ENCODE data around the gene RAB3B. TPM values are rescaled to one million over a fixed set of nuclear protein-coding genes. Genes with fewer than 3 reads are reported as not detected.

The RAB3B gene
- total and polyA plus RNA-seq, 9 of the 15 experiments (the other 6 are each of a cell fraction or from before 2014, with no cell fraction given) = 0.07 to 0.47 (median 0.27) TPM

GRCh38 chr1:51878616-51879336 lies 111.7 kb downstream of the RAB3B start, which contains the start of gene NRDC (continued):
- TF ChIP-seq ZMIZ1 (IDR thresholded peaks at IDR 0.05; ENCODE audit: low read depth in 2 of 2, low read length in 2 of 2) = 0 out of 4 replicates have a peak, but pooled peaks of 1 of the 2 experiments have one; percentile 22
- TF ChIP-seq ARID2 (IDR thresholded peaks at IDR 0.05) = no peak
- no peak for TF ChIP-seq ZNF780A (CRISPR knock-in tag; IDR thresholded peaks at IDR 0.05)
- TF ChIP-seq NR2C1 (IDR thresholded peaks at IDR 0.05) = peak; percentile 91
- peak; percentile 92 for TF ChIP-seq NR2C1 (tag; IDR thresholded peaks at IDR 0.05)
- TF ChIP-seq POLR2AphosphoS2 (IDR thresholded peaks at IDR 0.05; ENCODE audit: low read length) = no peak; the same call in 1 of the 2 replicates
- peak; percentile 80 for TF ChIP-seq LCOR (CRISPR knock-in tag; IDR thresholded peaks at IDR 0.05)
- TF ChIP-seq BDP1 (IDR thresholded peaks at IDR 0.05; ENCODE audit: insufficient read depth, insufficient read length) = no peak
- TF ChIP-seq GATAD2B (IDR thresholded peaks at IDR 0.05; ENCODE audit: borderline replicate concordance) = peak; percentile 62; the same call in 1 of the 2 replicates
- TF ChIP-seq MLLT1 (IDR thresholded peaks at IDR 0.05) = peak in 1 of 2 experiments; percentile 91; a peak in 2 of 4 replicates
- TF ChIP-seq NCOA2 (IDR thresholded peaks at IDR 0.05; ENCODE audit: partially characterized antibody in 2 of 2) = no peak
- TF ChIP-seq RBM25 (IDR thresholded peaks at IDR 0.05; ENCODE audit: low read depth, low read length, severe bottlenecking) = peak; percentile 47
- no peak for TF ChIP-seq ZNF274 (IDR thresholded peaks at IDR 0.05; ENCODE audit: borderline replicate concordance, low read depth, low read length)
- no peak for TF ChIP-seq ADNP (tag; IDR thresholded peaks at IDR 0.05)
- TF ChIP-seq ARID3A (IDR thresholded peaks at IDR 0.05; ENCODE audit: borderline replicate concordance, low read depth, low read length) = no peak
- TF ChIP-seq CREM (IDR thresholded peaks at IDR 0.05; ENCODE audit: low read depth) = peak; percentile 96
- TF ChIP-seq PATZ1 (CRISPR knock-in tag; IDR thresholded peaks at IDR 0.05; ENCODE audit: borderline replicate concordance) = no peak
